DMS114 treated with DMSO at 0.1 percent for 48 hours (cell line): Measurements from ENCODE around the gene BCL7A.
"Not testable (repeated sequence)": the region's sequence is repeated elsewhere in the genome, so short reads cannot be mapped to it uniquely, and the experiment has no call there.

ENCODE experiments used
- DNase-seq: peaks from one replicate; lab custom pipeline; 2025; ENCODE audit not compliant: unreplicated experiment; lab: John Stamatoyannopoulos, UW

The BCL7A gene

DNA sequence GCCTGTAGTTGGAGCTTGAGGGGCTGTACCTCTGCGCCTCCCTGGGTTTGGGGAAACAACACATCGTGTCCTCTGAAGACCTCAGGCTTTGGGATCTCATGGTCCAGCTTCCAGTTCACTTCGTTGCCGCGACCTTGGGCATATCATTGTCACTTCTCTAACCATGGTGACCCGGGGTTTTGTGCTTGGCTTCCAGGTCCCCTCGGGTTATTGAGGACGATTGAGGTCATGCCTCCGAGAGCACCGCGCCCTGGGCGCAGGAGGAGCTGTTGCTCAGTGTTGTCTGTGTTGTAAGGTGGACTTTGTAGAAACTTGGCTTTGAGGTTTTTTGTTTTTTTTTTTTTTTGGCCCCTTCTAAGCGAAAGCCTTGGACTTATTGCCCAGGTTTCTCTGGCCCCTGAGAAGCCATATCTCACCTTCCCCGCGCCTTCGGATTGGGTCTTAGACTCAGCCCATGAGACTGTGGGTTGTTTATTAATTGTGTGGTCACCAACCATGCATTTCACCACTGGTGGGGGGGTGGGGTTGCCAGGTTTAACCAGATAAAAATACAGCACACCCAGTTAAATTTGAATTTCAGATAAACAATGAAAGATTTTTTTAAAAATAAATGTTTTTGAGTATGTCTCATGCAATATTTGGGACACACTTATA is 2.6 kb downstream of the BCL7A start:
- no peak for DNase-seq

DNA sequence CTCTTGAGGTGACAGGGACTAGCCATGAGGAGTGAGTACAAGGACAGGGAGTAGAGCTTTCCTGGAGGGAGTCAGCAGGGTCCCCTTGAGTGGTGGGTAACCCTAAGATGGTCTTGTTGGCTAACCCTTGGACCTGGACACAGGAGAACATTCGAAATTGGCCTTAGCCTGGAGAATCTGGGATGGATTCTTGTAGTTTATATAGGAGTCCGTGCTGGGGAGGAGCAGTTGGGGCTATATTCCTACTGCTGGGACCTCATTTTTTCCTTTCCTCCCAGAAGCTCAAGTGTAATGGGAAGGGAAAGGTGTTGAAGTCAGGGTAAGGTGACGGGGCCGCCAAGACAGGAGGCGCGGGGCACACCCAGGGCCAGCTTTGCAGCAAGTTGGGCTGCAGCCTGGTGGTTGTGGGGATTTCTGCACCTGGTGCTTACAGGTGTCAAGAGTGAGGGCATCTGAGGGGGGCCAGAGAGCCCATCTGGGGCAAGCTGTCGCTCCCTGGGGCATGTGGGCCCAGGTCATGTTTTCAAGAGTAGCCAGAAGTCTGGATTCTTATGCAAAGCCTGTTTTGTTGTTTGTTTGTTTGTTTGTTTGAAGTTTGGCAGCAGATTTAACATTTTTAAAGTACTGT is 5.1 kb downstream of the BCL7A start:
- DNase-seq = no peak

DNA sequence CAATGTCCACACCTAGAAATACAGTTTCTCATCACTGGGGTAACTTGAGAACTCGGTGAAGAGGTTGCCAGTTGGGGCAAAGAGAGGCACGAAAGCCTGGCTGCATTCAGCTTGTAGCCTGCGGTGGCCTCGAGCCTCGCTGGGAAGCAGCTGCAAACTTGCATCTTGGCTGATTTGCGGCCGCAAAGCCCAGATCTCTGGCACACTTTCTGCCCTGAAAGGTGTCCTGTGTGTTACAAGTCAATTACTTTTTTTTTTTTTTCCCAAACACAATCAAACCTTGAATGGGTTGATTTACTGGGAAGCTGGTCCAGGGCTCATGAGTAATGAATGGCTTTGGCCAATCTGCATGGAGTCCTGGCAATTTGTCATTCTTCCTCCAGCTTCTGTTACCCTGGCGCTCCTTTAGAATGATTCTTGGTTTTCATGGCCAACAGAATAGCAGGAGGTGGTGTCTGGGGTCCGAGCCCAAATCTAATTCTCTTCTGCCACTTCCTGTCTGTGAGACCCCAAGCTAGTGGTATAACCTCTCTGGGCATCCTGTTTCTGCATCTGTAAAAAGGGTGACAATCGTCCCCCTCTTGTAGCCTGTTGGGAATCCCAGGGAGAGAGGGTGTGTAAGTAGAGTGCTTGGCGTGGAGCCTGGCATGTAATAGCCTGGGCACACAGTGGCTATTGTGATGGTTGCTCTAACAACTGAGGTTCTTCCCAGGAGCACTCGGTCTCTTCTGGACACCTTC is 6.7 kb downstream of the BCL7A start:
- DNase-seq = no peak

DNA sequence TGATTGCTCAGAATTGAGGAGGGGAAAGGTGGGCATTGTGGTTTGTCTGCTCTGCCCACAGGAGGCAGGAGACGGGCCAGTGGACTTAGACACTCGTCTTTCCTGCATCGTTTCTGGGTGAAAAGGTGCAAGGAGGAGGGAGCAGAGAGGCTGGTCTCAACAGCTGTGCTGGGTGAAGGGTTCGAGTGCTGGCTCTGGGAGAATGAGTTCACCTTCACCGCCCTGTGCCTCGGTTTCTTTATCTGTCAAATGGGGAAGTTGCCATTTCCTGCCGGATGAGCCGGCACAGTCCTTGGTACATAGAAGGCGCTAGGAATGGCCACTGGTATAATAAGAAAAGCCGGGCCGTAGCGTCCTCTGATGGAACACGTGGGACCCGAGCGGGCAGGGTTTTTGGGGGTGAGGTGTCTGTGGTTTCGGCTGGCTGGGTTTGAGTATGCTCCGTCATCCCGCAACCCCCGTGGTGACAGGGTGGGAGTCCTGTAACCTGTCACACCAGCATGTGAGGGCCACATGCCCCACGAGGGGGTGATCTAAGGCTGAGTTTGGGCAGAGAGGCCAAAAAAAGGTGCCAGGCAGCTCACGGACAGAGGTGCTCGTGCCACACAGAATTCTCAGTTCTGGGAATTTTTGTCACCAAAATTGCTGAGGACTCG is 7.3 kb downstream of the BCL7A start:
- no peak for DNase-seq

DNA sequence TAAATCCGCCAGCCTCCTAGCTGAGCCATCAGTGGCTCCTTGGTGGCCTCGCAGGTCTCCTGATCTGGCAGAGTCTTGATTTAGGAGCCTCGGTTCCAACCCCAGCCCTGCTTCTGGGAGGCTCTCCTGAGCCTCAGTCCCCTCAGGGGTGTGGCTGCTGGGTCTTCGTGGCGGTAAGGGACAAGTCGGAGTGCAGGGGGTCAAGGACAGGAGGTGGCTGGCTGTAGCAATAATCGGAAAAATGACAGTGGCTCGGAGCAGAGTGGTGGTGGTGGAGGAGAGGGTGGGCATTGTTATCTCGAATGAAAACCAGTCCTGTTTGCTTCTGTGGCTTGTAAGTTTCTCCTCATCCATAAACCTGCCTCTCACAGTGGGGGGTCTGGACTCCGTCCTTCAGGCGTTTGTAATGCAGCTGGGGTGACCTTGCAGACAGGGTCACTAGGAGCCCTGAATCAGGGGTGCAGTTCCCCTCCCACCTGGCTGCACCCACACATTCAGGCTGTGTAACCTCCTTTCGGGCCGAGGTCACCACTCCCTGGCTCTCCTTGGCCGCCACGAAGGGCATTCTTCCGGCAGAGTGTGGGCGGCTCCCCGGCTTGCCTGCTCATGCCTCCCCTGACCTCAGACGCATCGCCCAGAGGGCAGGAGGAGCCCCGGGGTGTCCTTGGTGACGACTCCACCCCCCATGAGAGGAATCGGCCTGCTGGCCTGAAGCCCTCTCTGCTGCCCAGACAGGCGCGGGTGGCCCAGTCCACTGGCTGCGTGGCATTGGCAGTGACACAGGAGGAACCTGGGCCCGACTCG is 8.1 kb downstream of the BCL7A start:
- no peak for DNase-seq

DNA sequence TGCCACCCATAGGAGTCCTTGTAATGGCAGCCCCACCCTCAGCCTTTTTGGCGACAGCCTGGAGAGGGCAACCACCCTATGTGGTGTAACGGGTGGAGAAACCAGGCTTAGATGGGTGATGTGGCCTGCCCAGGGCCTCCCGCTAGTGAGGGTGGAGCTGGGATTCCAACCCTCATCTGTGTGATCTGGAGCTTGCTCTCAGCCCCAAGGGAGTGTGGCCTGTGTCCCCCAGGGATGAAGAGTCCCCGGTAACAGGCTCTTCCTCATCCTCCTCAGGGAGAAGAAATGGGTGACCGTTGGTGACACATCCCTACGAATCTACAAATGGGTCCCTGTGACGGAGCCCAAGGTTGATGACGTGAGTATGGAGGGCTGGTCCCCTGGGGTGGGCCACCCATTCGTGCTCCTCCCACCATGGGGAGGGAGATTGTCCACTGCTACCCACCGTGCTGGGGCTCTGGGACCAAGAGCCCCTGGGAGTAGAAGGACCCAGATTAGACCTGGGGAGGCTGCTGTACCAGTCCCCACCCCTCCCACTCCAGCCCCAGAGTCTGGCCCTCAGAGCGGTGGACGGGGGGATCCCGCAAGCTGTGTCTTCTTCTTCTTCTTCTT is 8.8 kb downstream of the BCL7A start:
- DNase-seq = no peak

DNA sequence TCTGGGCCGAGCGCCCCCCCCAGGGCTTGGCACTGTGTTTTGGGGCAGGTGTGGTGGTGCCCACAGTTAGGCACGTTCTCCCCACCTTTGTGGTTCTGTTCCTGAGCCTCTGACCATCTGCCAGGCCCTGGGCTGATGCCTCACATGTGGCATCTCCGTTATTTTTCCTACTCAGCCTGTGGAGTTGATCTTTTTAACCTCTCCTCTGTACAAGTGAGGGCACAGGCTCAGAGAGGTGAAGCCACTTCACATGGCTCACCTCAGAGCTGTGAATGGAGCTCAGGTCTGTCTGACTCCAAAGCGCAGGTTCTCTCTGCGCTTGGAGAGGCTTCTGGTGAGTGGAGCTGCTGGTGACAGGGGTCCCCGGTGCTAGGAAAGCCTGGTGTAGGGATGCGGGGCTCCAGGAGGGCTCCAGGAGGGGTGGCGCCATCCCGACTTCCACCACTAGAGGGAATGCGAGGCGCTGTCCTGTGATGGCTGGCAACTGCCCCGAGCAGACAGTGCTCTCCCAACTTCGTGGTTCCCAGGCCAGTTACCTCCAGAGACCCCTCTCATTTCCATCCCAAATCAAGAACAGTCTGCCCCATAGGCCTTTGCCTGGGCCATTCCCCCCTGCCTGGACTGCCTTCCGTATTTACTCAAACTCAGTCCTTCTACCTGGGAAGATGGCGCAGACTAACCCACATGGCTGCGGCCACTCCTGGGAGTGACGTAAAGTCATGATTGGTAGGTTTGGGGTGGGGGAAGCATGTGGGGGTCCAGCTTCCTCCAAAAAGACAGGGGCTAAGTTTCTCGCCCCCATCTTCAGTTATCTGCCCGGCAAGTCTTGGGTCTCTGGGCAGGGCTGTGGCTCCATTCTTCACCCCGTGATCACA is 9.9 kb downstream of the BCL7A start:
- peak; percentile 17 for DNase-seq

DNA sequence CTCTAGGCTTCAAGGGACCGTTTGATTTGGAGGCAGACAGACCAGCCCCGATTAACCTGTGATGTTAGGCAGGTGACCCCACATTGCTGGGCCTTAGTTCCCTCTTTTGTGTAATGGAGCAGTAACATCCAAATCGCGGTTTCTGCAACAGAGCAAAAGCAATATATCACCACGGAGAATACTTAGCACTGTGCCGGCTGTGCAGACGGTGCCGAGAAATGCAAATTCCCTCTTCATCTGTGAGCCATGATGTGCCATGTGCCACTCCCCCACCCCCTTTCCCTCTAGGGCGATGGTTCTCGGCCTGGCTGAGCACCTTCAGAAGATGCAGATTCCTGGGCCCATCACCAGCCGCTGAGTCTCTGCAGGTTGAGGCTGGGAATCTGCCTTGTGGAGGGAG is 10.9 kb downstream of the BCL7A start:
- no peak for DNase-seq

DNA sequence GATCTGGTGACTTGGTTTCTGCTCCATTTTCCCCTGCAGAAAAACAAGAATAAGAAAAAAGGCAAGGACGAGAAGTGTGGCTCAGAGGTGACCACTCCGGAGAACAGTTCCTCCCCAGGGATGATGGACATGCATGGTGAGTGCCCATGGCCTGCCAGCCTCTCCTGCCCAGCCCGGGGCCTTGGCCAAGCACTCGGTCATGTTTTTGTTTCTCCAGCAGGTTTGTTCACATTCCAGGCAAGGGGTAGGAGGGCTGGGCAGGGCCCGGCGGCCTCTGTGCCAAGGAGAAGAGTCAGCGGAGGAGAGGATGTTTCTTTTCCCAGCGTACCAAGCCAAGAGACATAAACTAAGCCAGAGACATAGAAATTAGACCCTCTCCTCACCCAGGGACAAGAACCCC is 13.6 kb downstream of the BCL7A start:
- no peak for DNase-seq

DNA sequence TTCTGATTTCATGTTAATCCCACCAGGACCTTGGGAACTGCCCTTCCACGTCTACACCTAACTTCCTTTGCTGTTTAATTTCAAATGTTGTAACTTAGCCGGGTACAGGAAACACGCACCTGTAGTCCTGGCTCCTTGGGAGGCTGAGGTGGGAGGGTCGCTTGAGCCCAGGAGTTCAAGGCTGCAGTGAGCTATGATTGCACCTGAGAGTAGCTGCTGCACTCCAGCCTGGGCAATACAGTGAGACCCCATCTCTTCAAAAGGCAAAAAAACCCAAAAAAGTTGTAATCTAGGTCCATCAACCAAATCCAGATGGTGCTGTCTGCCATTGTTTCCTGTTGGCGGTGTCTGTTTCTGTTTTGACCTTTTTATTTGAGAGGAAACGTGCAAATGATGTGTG is 14.5 kb downstream of the BCL7A start:
- no peak for DNase-seq

DNA sequence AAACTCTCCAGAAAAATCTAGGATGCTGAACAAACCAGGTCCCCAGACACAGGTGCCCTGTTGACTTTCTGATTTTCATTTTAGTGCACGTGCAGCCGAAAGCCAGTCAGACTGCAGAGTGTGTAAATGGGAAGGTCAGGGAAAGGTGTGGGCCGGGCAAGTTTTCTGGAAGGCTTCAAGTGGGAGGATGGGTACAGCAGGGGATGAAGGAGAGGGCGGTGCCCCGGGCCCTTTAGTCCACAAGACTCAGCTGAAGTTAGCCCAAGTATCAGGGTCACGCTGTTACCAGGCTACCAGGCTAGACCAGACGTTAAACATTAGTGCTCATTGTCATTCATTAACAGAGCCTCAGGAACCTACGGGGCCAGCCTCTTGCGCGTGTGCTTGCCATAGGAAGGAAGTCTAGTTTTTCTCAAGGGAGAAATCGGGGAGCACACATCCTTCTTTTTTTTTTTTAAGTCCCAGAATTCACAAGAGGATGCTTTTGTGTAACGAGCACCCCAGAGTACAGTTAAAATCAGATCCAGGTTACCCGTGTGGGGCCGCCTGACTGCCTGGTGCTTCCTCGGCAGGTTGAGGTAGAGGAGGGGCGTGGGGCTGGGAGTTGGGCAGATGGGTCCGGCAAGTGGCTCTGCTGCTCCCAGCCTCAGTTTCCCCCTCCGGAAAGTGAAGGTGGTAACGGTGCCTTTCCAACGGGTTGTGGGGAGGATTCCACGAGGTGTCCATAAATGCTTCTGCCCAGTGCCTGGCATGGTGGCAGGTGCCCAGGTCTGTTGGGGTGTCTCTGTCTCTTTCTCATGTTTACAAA is 19.1 kb downstream of the BCL7A start:
- no peak for DNase-seq

DNA sequence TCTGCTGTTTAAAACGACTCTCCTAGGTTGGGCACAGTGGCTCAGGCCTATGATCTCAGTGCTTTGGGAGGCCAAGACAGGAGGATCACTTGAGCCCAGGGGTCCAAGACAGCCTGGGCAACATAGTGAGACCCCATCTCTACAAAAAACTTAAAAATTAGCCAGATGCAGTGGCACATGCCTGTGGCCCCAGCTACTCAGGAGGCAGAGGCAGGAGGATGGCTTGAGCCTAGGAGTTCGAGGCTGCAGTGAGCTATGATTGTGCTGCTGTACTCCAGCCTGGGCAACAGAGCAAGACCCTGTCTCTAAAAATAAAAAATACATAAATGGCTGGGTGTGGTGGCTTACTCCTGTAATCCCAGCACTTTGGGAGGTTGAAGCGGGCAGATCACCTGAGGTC is 19.8 kb downstream of the BCL7A start:
- DNase-seq = not testable (repeated sequence)

DNA sequence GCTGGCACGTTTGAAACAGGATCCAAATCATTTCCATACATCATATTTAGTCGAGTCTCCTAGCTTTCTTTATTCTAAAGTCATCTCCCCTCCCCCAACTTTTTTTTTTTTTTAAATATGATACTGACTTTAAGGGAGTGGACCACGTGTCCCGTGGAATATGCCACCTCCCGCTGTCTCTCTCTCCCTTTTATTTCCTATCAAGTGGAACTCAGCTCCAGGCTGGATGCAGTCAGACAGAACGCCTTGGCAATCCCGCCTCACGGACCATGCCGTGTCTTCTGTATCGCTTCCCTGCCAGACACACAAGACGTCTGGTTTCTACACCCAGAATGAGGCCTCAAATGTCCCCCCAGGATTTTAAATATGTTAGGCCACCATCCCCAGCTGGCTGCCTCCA is 21.2 kb downstream of the BCL7A start:
- no peak for DNase-seq

DNA sequence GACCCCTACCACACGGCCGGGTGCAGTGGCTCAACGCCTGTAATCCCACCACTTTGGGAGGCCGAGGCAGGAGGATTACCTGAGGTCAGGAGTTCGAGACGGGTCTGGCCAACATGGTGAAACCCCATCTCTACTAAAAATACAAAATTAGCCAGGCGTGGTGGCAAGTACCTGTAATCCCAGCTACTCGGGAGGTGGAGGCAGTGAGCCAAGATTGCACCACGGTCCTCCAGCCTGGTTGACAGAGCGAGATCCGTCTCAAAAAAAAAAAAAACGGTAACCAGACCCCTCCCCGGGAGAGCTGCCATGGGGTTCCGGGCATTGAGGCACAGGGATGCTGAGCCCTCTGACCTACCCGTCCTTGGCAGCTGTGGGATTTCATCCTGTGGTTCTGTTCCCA is 21.8 kb downstream of the BCL7A start:
- no peak for DNase-seq

DNA sequence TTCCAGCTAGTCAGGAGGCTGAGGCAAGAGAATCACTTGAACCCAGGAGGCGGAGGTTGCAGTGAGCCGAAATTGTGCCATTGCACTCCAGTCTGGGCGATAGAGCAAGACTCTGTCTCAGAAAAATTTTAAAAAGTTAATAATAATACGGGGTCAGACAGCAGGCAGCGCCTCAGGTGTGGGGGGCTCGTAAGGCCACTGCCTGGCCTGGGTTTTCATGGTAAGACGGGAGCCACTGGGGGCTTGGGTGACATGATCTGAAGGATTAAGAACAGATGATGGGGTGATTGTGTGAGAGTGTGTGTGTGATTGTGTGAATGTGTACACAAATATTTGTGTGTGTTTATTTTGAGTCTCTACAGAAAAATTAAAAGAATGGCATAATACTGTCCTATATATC is 23.6 kb downstream of the BCL7A start:
- no peak for DNase-seq

DNA sequence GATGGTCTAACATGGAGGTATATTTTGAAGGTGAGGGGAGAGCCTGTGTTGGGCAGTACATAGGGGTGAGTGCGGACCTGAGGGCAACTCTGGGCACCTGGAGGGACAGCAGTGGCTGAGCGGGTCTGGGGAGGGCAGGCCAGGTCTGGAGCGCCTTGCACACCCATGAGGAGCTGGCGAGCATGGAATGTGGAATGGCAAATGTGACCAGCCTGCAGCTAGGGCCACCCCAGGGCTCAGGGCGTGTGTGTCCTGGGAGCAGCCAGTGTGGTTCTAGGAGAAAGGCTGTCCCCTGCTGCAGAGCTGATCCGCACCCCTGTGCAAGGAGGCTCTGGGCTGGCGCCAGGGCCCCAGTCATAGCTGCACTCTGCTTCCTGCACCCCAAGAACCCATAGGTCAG is 24.5 kb downstream of the BCL7A start:
- DNase-seq = no peak

DNA sequence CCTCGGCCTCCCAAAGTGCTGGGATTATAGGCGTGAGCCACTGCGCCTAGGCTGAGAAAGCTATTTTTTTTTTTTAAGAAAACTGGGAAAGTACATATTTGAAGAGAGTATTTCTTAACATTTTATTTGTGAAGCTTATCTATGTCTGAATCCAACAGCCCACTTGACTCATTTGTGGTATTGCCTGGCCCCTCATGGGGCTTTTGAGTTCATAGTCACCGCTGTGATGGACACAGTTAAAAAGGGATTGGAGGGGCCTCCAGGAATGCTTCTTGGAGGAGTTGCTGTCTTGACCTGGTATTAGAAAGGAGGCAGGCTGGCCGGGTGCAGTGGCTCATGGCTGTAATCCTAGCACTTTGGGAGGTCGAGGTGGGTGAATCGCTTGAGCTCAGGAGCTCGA is 26.5 kb downstream of the BCL7A start:
- no peak for DNase-seq

DNA sequence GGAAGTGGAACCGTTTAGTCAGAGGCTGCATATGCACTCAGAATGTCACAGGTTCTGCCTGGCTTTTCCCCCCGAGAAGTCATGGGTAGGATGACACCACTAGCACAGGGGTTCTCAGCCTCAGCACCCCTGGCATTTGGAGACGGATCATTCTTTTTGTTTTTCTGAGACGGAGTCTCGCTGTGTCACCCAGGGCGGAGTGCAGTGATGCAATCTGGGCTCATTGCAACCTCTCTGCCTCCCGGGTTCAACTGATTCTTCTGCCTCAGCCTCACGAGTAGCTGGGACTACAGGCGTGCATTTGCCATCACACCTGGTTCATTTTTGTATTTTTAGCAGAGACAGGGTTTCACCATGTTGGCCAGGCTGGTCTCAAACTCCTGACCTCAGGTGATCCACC is 28.1 kb downstream of the BCL7A start:
- no peak for DNase-seq

DNA sequence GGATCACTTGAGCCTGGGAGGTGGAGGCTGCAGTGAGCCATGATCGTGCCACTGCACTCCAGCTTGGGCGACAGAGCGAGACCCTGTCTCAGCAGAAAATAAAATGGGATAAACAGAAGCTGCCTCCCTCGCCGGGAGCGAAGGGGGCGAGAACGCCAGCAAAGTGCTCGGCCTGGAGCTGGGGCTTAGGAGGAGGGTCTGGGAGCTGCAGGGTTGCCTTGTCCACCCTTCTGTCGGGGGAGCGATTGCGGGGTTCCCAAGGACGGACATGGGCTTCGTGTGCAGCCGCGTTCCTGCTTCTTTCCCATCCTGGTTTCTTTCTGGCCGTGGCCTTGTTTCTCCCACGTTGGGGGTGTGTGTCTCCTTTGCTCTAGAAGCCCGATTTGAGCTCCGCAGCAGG is 29.0 kb downstream of the BCL7A start:
- no peak for DNase-seq
